OCI-LY1 (cell line): ENCODE measurements around the gene BTN1A1.

ENCODE experiments used
- CTCF ChIP-seq: fragments of 200-600 bp; sonication (generic), shearing (Covaris generic); IDR thresholded peaks from 2 replicates; pipeline ENCODE4 v1.5.1; 2017; ENCODE audit warnings: mild to moderate bottlenecking, antibody characterized with exemption, low read length, moderate library complexity, mixed read lengths
- EZH2 ChIP-seq: fragments of 200-600 bp; sonication (generic), shearing (Covaris generic); IDR thresholded peaks from 2 replicates; pipeline ENCODE4 v1.8.0; 2017; ENCODE audit warnings: borderline replicate concordance, mixed run types, mild to moderate bottlenecking, antibody characterized with exemption, low read length, moderate library complexity, mixed read lengths

- TF ChIP-seq CTCF (no peak), EZH2 (no peak)
Measured at GRCh38 chr6:26454631-26455030, 45.5 kb upstream of the BTN1A1 start.
